Esophagus muscularis mucosa (tissue), 4 donors: Measurements from ENCODE around the gene CCRL2. TPM values are rescaled to one million over a fixed set of nuclear protein-coding genes. Genes with fewer than 3 reads are reported as not detected.

Experiments
- DNase-seq: peaks from one replicate; pipeline ENCODE4 v3.0.0-alpha.2; 2017; ENCODE audit errors: extremely low spot score
- H3K27ac ChIP-seq, 4 donors: fragments of 200-600 bp; sonication (generic); replicated peaks in 1 of 4; 1 replicate in 3 of 4; 2 replicates in 1 of 4; pipeline ENCODE4 v1.5.1; 2016 to 2019; ENCODE audit warnings: mild to moderate bottlenecking in 1 of 4
- H3K27me3 ChIP-seq, 4 donors: fragments of 200-600 bp; sonication (generic); one replicate each; pipeline versions ENCODE4 v1.5.1 to v1.6.0; 2016 to 2019
- H3K36me3 ChIP-seq, 4 donors: fragments of 200-600 bp; sonication (generic); one replicate each; pipeline ENCODE4 v1.5.1; 2016 to 2019
- H3K4me1 ChIP-seq, 4 donors: fragments of 200-600 bp; sonication (generic); one replicate each; pipeline ENCODE4 v1.5.1; 2016 to 2019
- H3K4me3 ChIP-seq, 4 donors: fragments of 200-600 bp; sonication (generic); 1 replicate in 2 of 4; 2 replicates in 2 of 4; pipeline ENCODE4 v1.5.1; 2016 to 2019; ENCODE audit warnings: mild to moderate bottlenecking in 4 of 4, moderate library complexity in 1 of 4
- H3K9me3 ChIP-seq, 4 donors: fragments of 200-600 bp; sonication (generic); 1 replicate in 3 of 4; 2 replicates in 1 of 4; pipeline ENCODE4 v1.5.1; 2016 to 2019
- CTCF ChIP-seq, 3 experiments: fragments of 200-600 bp in 2 of 3; fragments of 450-650 bp in 1 of 3; sonication (generic) in 2 of 3; IDR thresholded peaks; one replicate each; pipeline ENCODE4 v1.5.1; 2017 to 2019; ENCODE audit warnings: antibody characterized with exemption in 3 of 3, mild to moderate bottlenecking in 2 of 3, moderate library complexity in 1 of 3
- EP300 ChIP-seq: sonication (generic); formaldehyde crosslinking; IDR thresholded peaks from one replicate; pipeline ENCODE4 v1.6.1; 2017; ENCODE audit warnings: antibody characterized with exemption
- POLR2A ChIP-seq: fragments of 450-650 bp; IDR thresholded peaks from one replicate; pipeline ENCODE4 v1.6.1; 2017; ENCODE audit warnings: antibody characterized with exemption, moderate library complexity, mild to moderate bottlenecking, low read depth
- POLR2AphosphoS5 ChIP-seq, 2 donors: sonication (generic); formaldehyde crosslinking; IDR thresholded peaks; one replicate each; pipeline ENCODE4 v1.6.1; 2017; ENCODE audit warnings: antibody characterized with exemption in 2 of 2
- WGBS: methylation state at CpG from one replicate; pipeline ENCODE4 v1.1.5; 2018; 5-methylcytosine and 5-hydroxymethylcytosine counted together
- intact Hi-C: fragments of 100-400 bp; cut with DNase I; formaldehyde crosslinking; loops from one replicate; pipeline ENCODE4 v1.15.1; 2023
- total RNA-seq, 4 donors: library from RNA; depleted of rRNA; stranded (reverse); fragments of >200 nt; gene quantifications; one replicate each; pipeline versions ENCODE4 v1.1.0 to v1.2.1, GENCODE V29; 2016

Gene CCRL2
- total RNA-seq, 4 donors from 2014 or later: 1.1 to 3.0 (median 2.0) TPM

- TF ChIP-seq POLR2A: no peak
- no peak for TF ChIP-seq EP300
- TF ChIP-seq CTCF (IDR thresholded peaks at IDR 0.05): no peak
- no peak for TF ChIP-seq POLR2AphosphoS5 (IDR thresholded peaks at IDR 0.05)
- H3K9me3 ChIP-seq: no peaks in the 10 kb centered on the region
Observed at GRCh38 chr3:46454209-46454595, 47.1 kb downstream of the CCRL2 start.

GRCh38 chr3:46454606-46455005 is 47.5 kb downstream of the CCRL2 start:
- Histone ChIP-seq H3K27ac (no peak overlapping the region), H3K36me3 (peaks cover 0 to 31% (median 0%) of the 10 kb centered on the region in 4 donors), H3K27me3 (peaks cover 0 to 12% (median 0%) of the 10 kb centered on the region in 4 donors), H3K4me3 (no peak overlapping the region), H3K4me1 (no peaks in the 10 kb centered on the region), H3K9me3 (no peaks in the 10 kb centered on the region)
- TF ChIP-seq CTCF (IDR thresholded peaks at IDR 0.05): no peak
- TF ChIP-seq EP300: no peak
- no peak for TF ChIP-seq POLR2A
- no peak for TF ChIP-seq POLR2AphosphoS5 (IDR thresholded peaks at IDR 0.05)
- DNase-seq: no peak
- 100% methylated on average over 3 of the region's 7 CpGs for WGBS
- intact Hi-C loops: no loop called here

More at GRCh38 chr3:46454209-46454595, 47.1 kb downstream of the CCRL2 start:
- intact Hi-C loops: no loop called here
- peaks cover 0 to 16% (median 0%) of the 10 kb centered on the region in 4 donors for H3K27me3 ChIP-seq
- 53% methylated on average over 3 of the region's 3 CpGs for WGBS
- H3K27ac ChIP-seq: no peak overlapping the region
- no peak overlapping the region for H3K4me3 ChIP-seq
- DNase-seq: no peak
- H3K4me1 ChIP-seq: no peaks in the 10 kb centered on the region
- peaks cover 0 to 35% (median 0%) of the 10 kb centered on the region in 4 donors for H3K36me3 ChIP-seq

DNA sequence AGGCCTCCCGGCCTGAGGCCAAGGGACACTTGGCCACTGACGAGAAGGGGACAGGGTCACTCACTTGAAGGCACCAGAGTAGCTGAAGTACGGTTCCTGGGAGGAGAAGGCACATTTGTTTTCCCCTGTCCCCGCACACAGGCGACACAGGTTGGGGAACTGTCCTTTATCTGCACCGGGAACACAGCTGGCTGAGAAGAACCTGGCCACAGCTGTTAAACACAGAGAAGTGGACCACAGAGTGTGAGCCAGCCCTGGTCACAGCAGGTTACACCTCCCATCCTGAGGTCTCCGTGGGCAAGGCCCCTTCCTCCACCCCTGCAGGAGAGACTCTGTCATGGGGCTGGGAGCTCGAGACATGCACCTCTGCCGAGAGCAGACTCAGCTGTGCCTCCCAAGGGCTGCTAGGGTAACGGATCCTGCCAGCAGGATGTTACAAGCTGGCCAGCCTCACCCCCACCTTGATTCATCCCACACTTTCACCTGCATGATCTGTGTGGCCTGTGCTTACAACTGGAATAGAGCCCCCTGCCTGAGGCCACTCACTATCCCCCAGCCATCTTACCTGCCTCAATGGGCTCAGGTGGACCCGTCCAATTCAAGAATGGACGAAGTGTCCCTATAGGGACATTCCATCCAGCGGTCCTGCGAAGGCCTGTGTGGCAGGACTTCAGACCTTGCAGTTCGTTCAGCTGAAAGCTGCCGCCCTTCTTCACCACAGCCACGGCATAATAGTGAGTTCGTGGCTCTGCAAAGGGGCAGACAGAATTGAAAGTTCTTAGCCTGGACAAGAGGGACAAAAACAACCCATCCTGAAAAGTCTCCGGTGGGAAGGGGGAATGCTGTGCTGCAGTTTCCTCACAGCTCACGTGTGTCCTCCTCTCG is 48.4 kb downstream of the CCRL2 start:
- no peak for TF ChIP-seq CTCF (IDR thresholded peaks at IDR 0.05)
- TF ChIP-seq POLR2A: no peak
- TF ChIP-seq EP300: no peak
- TF ChIP-seq POLR2AphosphoS5 (IDR thresholded peaks at IDR 0.05): no peak
- Histone ChIP-seq H3K9me3 (no peaks in the 10 kb centered on the region), H3K27ac (no peak overlapping the region), H3K4me1 (no peaks in the 10 kb centered on the region), H3K36me3 (peaks cover 0 to 26% (median 0%) of the 10 kb centered on the region in 4 donors), H3K4me3 (no peak overlapping the region), H3K27me3 (peaks cover 0 to 3% (median 0%) of the 10 kb centered on the region in 4 donors)
- intact Hi-C loops: no loop called here
- WGBS: 81% methylated on average over 20 of the region's 21 CpGs
- no peak for DNase-seq

- no peak for TF ChIP-seq EP300
- no peak for TF ChIP-seq POLR2AphosphoS5 (IDR thresholded peaks at IDR 0.05)
- TF ChIP-seq POLR2A: no peak
- no peak for TF ChIP-seq CTCF (IDR thresholded peaks at IDR 0.05)
- no peak overlapping the region for H3K27ac ChIP-seq
- DNase-seq: no peak
- H3K4me3 ChIP-seq: no peak overlapping the region
- H3K4me1 ChIP-seq: no peaks in the 10 kb centered on the region
- H3K9me3 ChIP-seq: no peaks in the 10 kb centered on the region
- intact Hi-C loops: no loop called here
- no peaks in the 10 kb centered on the region for H3K27me3 ChIP-seq
- WGBS: 90% methylated on average over 14 of the region's 14 CpGs
- peaks cover 0 to 26% (median 0%) of the 10 kb centered on the region in 4 donors for H3K36me3 ChIP-seq
Observed at GRCh38 chr3:46456118-46456517, 49.1 kb downstream of the CCRL2 start.

Other genes with a start within 250 kb of the CCRL2 start
- gene CCR1, start 198.9 kb upstream of the CCRL2 start, total RNA-seq: 10 to 100 TPM in 1 of 4 donors, 1 to 10 TPM in 3; 5.3 to 42.1 (median 6.5) TPM
- gene CCR3, start 164.8 kb upstream of the CCRL2 start, total RNA-seq: not detected
- gene CCR2, start 53.1 kb upstream of the CCRL2 start, total RNA-seq: 1 to 10 TPM in 3 of 4 donors, under 1 TPM in 1; 0.46 to 6.0 (median 2.3) TPM
- 1 to 10 TPM in 1 of 4 donors, under 1 TPM in 3; 0.39 to 3.0 (median 0.44) TPM for gene CCR5, start 36.3 kb upstream of the CCRL2 start, total RNA-seq
- 1 to 10 TPM in 1 of 4 donors, under 1 TPM in 3; 0.45 to 1.7 (median 0.87) TPM for gene LTF, start 57.6 kb downstream of the CCRL2 start, total RNA-seq
- gene RTP3, start 90.7 kb downstream of the CCRL2 start, total RNA-seq: not detected
- gene LRRC2, start 159.0 kb downstream of the CCRL2 start, total RNA-seq: under 1 TPM; 0.32 to 0.83 (median 0.55) TPM
- not detected for gene FAM240A, start 205.3 kb downstream of the CCRL2 start, total RNA-seq